GM13977 (cell line): ENCODE measurements around the gene PDLIM5.
"Not testable (repeated sequence)": the region's sequence is repeated elsewhere in the genome, so short reads cannot be mapped to it uniquely, and the experiment has no call there.

ENCODE experiments used
- DNase-seq: peaks from one replicate; pipeline ENCODE4 v3.0.0; 2012; ENCODE audit warnings: low spot score
- CTCF ChIP-seq: IDR thresholded peaks from 2 replicates; pipeline ENCODE4 v1.5.1; 2012; ENCODE audit warnings: mild to moderate bottlenecking, control low read depth; ENCODE audit not compliant: insufficient read depth; ENCODE audit errors: extremely low read depth, missing control alignments
- in situ Hi-C: fragments of 300-500 bp; cut with MboI; formaldehyde crosslinking; loops from one replicate; pipeline ENCODE4 v1.12.0; 2022; ENCODE audit warnings: low sequenced_read_pairs, low pct_unique_long_range_greater_than_20kb, mixed read lengths, inconsistent platforms; ENCODE audit not compliant: unreplicated experiment

The PDLIM5 gene

DNA sequence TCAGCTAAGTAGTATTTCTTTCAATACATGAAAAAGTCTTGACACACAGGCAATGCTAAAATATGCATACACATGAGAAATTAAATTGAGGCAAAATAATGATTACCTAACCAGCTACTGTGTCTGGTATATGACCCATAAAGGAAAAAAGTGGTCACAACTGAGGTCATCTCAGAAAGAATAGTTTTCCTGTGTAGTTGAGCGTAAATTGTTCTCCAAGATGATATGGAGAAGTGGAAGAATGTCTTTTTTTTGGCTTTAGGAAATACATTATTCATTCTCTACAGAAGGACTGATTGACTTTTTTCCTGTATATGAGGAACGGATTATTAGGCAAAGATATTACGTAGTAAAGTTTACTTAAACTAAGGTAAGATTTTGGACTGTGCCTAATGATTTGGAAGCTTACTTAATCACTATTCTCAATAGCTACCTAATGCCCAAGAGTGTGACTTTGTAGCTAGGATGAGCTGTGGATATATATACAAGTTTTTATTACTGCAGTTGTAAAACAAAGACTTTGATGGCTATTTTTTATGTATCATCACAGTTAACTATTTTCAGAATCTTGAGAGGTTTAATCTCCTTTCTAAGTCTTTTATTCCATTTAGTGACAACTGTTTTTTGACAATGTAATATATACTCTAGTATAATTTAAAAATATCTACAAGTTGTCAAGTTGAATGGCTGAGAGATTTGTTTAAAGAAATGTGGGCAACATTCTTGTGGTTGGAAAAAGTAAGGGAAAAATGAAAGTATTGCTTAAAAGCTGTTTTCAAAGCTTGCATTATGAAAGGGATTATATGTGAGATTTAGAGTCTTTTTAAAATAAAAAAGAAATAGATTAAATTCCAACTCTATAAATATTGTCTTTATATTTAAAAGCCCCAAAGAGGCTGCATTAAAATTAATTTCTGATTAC lies 100.2 kb downstream of the PDLIM5 start:
- TF ChIP-seq CTCF = no peak
- DNase-seq = no peak
- in situ Hi-C loops = no loop called here

DNA sequence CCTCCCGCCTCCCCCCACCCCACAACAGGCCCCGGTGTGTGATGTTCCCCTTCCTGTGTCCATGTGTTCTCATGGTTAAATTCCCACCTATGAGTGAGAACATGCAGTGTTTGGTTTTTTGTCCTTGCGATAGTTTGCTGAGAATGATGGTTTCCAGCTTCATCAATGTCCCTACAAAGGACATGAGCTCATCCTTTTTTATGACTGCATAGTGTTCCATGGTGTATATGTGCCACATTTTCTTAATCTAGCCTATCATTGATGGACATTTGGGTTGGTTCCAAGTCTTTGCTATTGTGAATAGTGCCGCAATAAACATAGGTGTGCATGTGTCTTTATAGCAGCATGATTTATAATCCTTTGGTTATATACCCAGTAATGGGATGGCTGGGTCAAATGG lies 104.3 kb downstream of the PDLIM5 start:
- in situ Hi-C loops, DNase-seq: not testable (repeated sequence)

- DNase-seq, in situ Hi-C loops: not testable (repeated sequence)
Measured at GRCh38 chr4:94557632-94558031, 105.9 kb downstream of the PDLIM5 start.

DNA sequence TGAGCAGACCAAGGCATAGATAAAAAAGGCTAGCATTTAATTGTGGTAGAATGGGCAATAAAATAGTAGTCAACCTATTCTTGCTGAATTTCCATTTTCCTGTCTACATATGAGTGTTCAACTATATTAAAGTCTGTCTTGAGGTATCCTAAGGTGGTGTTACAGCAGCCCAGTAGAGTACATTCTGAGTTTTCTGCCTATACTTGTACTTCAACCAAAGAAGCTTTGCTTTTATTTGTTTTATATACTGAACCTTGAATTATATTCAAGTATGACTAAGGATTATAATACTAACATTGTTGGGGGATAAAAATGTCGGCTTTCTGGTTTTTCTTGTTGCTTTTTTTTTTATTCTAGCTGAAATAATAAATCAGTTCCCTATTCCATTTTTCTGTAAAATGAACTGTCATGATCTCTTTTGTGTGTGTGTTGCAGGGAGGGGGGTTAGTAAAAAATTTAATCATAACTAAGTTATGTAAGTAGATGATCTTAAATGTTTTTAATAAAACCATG lies 106.7 kb downstream of the PDLIM5 start:
- TF ChIP-seq CTCF = no peak
- DNase-seq = no peak
- in situ Hi-C loops = no loop called here

DNA sequence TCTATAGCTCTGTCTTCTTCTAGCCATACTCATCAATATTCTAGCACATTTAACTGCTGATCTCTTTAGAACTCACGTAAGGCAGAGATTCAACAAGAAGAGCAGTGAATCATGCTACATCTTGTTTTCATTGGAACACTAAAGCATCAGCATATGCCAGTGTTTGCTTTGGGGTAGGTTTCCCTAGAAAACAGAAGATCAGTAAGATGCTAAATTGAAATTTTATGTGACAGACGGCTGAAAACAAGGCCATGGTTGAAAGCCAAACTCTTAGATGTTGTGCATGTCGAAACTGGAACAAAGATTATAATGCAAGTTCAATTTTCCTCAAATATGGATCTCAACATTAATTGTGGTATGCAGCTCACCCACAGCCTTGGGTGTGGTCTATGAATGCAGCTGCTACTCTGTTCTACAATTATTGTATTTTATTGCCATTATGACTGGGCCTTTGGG lies 107.6 kb downstream of the PDLIM5 start:
- DNase-seq = no peak
- in situ Hi-C loops = no loop called here
- no peak for TF ChIP-seq CTCF

DNA sequence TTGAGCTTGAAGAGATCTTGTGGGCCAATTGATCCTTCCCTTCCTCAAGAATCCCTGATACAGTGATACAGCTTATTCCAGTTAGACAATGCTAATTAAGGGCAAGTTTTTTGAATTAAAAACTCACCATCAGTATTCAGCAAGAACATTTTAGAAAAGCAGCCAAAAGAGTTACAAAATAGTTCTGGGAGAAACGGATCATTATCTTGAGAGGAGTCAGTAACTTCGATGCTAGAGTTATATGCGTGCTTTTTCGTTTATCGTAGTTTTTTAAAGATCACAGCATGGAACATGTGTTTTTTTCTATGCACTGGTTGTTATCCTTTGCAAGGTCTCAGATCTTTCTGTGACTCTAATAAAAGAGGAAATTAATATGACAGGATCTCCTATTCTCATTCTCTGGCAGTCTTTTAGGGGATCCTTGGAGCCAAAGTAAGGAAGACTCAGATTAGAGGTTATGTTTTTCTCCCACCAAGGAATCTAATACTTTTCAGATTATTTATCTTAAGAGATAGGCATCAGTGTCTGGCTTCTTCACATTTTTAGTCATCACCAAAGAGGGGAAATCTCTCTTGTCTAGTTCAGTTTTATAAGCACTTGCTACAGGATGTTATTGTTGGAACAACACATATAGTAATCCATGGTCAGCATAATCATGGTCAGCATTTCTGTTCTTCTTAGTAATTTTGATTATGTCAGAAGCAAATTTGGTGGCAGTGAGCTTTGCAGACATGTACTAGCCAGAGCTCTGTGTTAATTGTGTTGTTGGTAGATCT lies 109.7 kb downstream of the PDLIM5 start:
- DNase-seq = no peak
- in situ Hi-C loops = no loop called here
- no peak for TF ChIP-seq CTCF

GRCh38 chr4:94562285-94562684 lies 110.5 kb downstream of the PDLIM5 start:
- no peak for DNase-seq
- no peak for TF ChIP-seq CTCF
- in situ Hi-C loops = no loop called here
